OCI-LY7 (cell line): ENCODE data around the gene ENOX1. TPM values are rescaled to one million over a fixed set of nuclear protein-coding genes. Genes with fewer than 3 reads are reported as not detected.

ENCODE experiments used
- BruUV-seq: library from RNA; stranded (reverse); fragments of 400-500 nt; replicated peaks from 2 replicates; lab custom pipeline; 2021; lab: Mats Ljungman, UMichigan
- CTCF ChIA-PET: fragments of 300-600 bp; sonication (Branson Sonifier 250); formaldehyde crosslinking; loops from one replicate; lab custom pipeline; 2022; ENCODE audit warnings: antibody characterized with exemption; ENCODE audit not compliant: unreplicated experiment; lab: Charles Lee
- POLR2A ChIA-PET: fragments of 300-600 bp; sonication (Branson Sonifier 250); formaldehyde crosslinking; loops from one replicate; lab custom pipeline; 2022; ENCODE audit warnings: antibody characterized with exemption; lab: Charles Lee
- DNase-seq: peaks from one replicate; pipeline ENCODE4 v3.0.0-alpha.2; 2015; ENCODE audit warnings: low spot score
- H2AFZ ChIP-seq: fragments of 200-600 bp; sonication (generic), shearing (Covaris generic); 2 replicates; pipeline ENCODE4 v1.6.1; 2014; ENCODE audit warnings: mild to moderate bottlenecking, antibody characterized with exemption, low read length, moderate library complexity
- H3K27ac ChIP-seq: fragments of 200-600 bp; sonication (generic); 2 replicates; pipeline ENCODE4 v1.5.1; 2014; ENCODE audit warnings: mixed run types, low read depth, mild to moderate bottlenecking, moderate library complexity, low read length, inconsistent platforms; ENCODE audit not compliant: poor library complexity, severe bottlenecking
- H3K36me3 ChIP-seq: fragments of 200-600 bp; sonication (generic); 2 replicates; pipeline ENCODE4 v1.6.1; 2014; ENCODE audit warnings: mild to moderate bottlenecking, antibody characterized with exemption, low read length, moderate library complexity, mixed read lengths; ENCODE audit not compliant: insufficient read depth
- H3K4me1 ChIP-seq: fragments of 200-600 bp; sonication (generic); 2 replicates; pipeline ENCODE4 v1.5.1; 2014; ENCODE audit warnings: mild to moderate bottlenecking, low read length; ENCODE audit not compliant: insufficient read depth, poor library complexity, severe bottlenecking
- H3K4me2 ChIP-seq: fragments of 200-600 bp; sonication (generic); 2 replicates; pipeline ENCODE4 v1.6.1; 2014; ENCODE audit warnings: mild to moderate bottlenecking, low read length
- H3K4me3 ChIP-seq: fragments of 200-600 bp; sonication (generic); 2 replicates; pipeline ENCODE4 v1.5.1; 2014; ENCODE audit warnings: mild to moderate bottlenecking, low read depth, low read length; ENCODE audit not compliant: poor library complexity, severe bottlenecking
- H3K79me2 ChIP-seq: fragments of 200-600 bp; sonication (generic); 2 replicates; pipeline ENCODE4 v1.6.1; 2016; ENCODE audit warnings: low read depth, mild to moderate bottlenecking, low read length, moderate library complexity, mixed read lengths; ENCODE audit not compliant: insufficient read depth
- H3K9me2 ChIP-seq: fragments of 200-600 bp; sonication (generic); 2 replicates; pipeline ENCODE4 v1.6.1; 2016; ENCODE audit warnings: mild to moderate bottlenecking, low read length, mixed read lengths; ENCODE audit not compliant: insufficient read depth
- H3K9me3 ChIP-seq: fragments of 200-600 bp; sonication (generic); 2 replicates; pipeline ENCODE4 v1.6.1; 2014; ENCODE audit warnings: mild to moderate bottlenecking, mixed run types, low read length, mixed read lengths
- H4K20me1 ChIP-seq: fragments of 200-600 bp; sonication (generic); 2 replicates; pipeline ENCODE4 v1.6.1; 2014; ENCODE audit warnings: mild to moderate bottlenecking, antibody characterized with exemption, low read length, moderate library complexity, mixed read lengths; ENCODE audit not compliant: insufficient read depth
- CTCF ChIP-seq: fragments of 200-600 bp; sonication (generic); conservative IDR thresholded peaks from 2 replicates; pipeline ENCODE4 v1.5.1; 2014; ENCODE audit warnings: mild to moderate bottlenecking, antibody characterized with exemption, low read length, moderate library complexity, mixed read lengths
- EZH2phosphoT487 ChIP-seq: fragments of 200-600 bp; sonication (generic); IDR thresholded peaks from 2 replicates; pipeline ENCODE4 v1.6.1; 2018; ENCODE audit warnings: low read depth, borderline replicate concordance, mild to moderate bottlenecking, mixed run types, antibody characterized with exemption, low read length, moderate library complexity, mixed read lengths
- intact Hi-C: fragments of 100-400 bp; cut with micrococcal nuclease; formaldehyde crosslinking; loops from one replicate; pipeline ENCODE4 v1.10.0; 2022; ENCODE audit not compliant: unreplicated experiment
- total RNA-seq, 2 experiments: library from RNA; depleted of rRNA in 1 of 2; stranded (reverse); fragments of >200 nt in 1 of 2; shearing (Covaris generic) in 1 of 2; gene quantifications; 2 replicates each; pipeline ENCODE4 v1.2.3, GENCODE V29; 2014 to 2022

The ENOX1 gene
- total RNA-seq, 2 experiments from 2014 or later = 0.03 TPM; not detected in 1

DNA sequence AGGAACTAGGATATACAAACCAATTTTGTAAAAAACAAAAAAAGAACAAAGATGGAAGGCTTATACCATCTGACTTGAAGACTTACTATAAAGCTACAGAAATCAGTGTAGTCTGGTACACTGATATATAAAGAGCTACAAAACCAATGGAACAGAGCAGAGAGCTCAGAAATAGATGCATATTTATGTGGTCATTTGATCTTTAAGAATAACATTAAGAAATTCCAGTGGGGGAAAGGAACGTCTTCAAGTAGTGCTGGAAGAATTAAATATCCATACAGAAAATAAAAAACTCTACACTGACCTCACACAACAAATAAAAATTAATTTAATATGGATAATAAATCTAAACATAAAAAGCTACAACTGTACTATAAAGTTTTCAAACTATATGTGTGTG lies 317.0 kb downstream of the ENOX1 start:
- no peaks in the 10 kb centered on the region for H3K36me3 ChIP-seq

DNA sequence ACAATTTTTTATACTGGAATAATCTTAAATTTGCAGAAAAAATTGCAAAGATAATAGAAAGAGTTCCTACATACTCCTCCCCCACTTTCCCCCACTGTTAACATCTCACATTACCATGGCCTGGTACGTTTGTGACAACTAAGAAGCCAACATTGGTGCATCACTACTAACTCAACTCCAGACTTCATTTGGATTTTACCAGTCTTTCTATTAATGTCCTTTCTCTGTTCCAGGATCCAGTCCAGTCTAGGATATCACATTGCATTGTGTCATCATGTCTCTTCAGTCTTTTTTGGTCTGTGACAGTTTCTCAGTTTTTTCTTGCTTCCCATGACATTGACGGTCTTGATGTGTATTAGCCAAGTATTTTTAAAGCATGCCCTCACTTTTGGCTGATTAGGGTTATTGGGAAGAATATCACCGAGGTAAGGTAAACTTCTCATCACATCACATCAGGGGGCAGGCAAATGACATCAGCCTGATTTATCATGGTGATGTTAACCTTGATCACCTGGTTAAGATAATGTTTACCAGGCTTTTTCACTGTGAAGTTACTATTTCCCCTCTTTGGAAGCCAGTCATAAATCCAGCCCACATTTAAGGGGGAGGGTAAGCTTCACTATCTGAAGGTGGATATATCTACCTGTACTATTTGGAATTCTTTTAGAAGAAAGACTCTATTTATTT lies 322.1 kb downstream of the ENOX1 start:
- DNase-seq = no peak
- no peak overlapping the region for H3K27ac ChIP-seq
- TF ChIP-seq EZH2phosphoT487 (no peak), CTCF (no peak)
- no peaks in the 10 kb centered on the region for H3K4me1 ChIP-seq
- intact Hi-C loops = no loop called here
- no peaks in the 10 kb centered on the region for H3K79me2 ChIP-seq
- H3K9me3 ChIP-seq = no peaks in the 10 kb centered on the region
- ChIA-PET CTCF (no interaction called here), POLR2A (no interaction called here)
- no peaks in the 10 kb centered on the region for H3K9me2 ChIP-seq
- no peak overlapping the region for H3K4me3 ChIP-seq
- H3K4me2 ChIP-seq = no peak overlapping the region
- no TSS peak for BruUV-seq
- H4K20me1 ChIP-seq = no peaks in the 10 kb centered on the region
- H3K36me3 ChIP-seq = no peaks in the 10 kb centered on the region
- H2AFZ ChIP-seq = no peak overlapping the region

More for the DNA sequence above, 317.0 kb downstream of the ENOX1 start:
- Histone ChIP-seq H3K27ac (no peak overlapping the region), H2AFZ (no peak overlapping the region), H3K4me3 (no peak overlapping the region), H3K4me1 (no peaks in the 10 kb centered on the region), H3K9me2 (no peaks in the 10 kb centered on the region), H3K9me3 (no peaks in the 10 kb centered on the region), H3K4me2 (no peak overlapping the region), H3K79me2 (no peaks in the 10 kb centered on the region), H4K20me1 (no peaks in the 10 kb centered on the region)
- DNase-seq = no peak
- ChIA-PET CTCF (no interaction called here), POLR2A (no interaction called here)
- intact Hi-C loops = no loop called here
- no TSS peak for BruUV-seq
- TF ChIP-seq CTCF (no peak), EZH2phosphoT487 (no peak)

DNA sequence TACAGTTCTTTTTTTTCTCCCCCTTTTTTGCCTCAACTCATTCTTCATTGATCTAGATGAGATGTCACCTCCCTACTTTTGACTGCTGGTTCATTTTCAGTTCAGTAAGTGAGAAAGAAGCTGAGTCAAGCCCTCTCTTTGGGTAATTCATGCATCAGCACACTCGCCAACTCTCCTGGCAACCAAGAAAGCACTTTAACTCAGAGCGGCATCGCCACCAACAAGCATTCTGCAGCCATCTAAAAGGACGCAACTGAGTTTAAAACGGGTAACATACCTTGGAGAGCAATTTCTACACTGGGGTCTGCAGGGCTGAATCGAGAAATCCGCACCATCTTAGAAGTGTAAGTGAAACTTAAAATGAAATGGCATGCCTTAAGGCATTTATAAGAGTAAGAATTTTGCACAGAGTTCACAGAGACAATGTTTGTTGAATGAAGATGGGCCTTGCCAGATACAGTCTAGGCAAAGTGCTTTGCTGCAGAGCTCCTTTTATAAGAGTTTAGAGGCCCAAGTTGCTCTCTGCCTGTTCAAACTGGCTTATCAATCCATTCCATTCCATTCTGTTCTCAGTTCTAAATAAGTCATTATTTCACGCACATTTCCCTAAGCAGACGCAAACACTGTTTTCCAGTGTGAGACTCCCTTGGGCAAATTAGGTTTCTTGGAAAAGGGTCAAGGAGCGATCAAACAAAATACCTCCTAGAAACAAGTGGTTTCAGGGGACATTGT lies 338.0 kb downstream of the ENOX1 start:
- CTCF ChIA-PET = no interaction called here
- no peaks in the 10 kb centered on the region for H3K4me1 ChIP-seq
- DNase-seq = no peak
- intact Hi-C loops = no loop called here
- no peak overlapping the region for H2AFZ ChIP-seq
- no TSS peak for BruUV-seq
- TF ChIP-seq CTCF (no peak), EZH2phosphoT487 (no peak)
- no peaks in the 10 kb centered on the region for H3K9me2 ChIP-seq
- no peak overlapping the region for H3K4me3 ChIP-seq
- H3K4me2 ChIP-seq = no peak overlapping the region
- H4K20me1 ChIP-seq = no peaks in the 10 kb centered on the region
- no peaks in the 10 kb centered on the region for H3K36me3 ChIP-seq
- H3K79me2 ChIP-seq = no peaks in the 10 kb centered on the region
- H3K9me3 ChIP-seq = no peaks in the 10 kb centered on the region
- POLR2A ChIA-PET = no interaction called here
- H3K27ac ChIP-seq = no peak overlapping the region
